K562 (cell line): ENCODE data around the gene BSPRY. TPM values are rescaled to one million over a fixed set of nuclear protein-coding genes. Genes with fewer than 3 reads are reported as not detected.

Experiments
- ATAC-seq: fragments of 200-7000 bp; cut with Tn5 transposase; 3 replicates; pipeline ENCODE4 v1.9.1; 2020; ENCODE audit warnings: moderate library complexity
- BruUV-seq: library from RNA; stranded (reverse); fragments of 400-500 nt; replicated peaks from 2 replicates; lab custom pipeline; 2021; lab: Mats Ljungman, UMichigan
- CTCF ChIA-PET: fragments of 300-600 bp; formaldehyde crosslinking; extraction: SDS; loops from one replicate; lab custom pipeline; 2021; ENCODE audit warnings: low intra/inter-chr PET ratio; lab: Yijun Ruan, JAX
- POLR2A ChIA-PET: fragments of 300-600, 350-650 bp; sonication (Branson Sonifier 250); formaldehyde crosslinking; extraction: SDS; loops from one replicate; lab custom pipeline; 2021; ENCODE audit warnings: antibody characterized with exemption, inconsistent platforms; lab: Yijun Ruan, JAX
- DNase-seq, 4 experiments: peaks; one replicate each; pipeline versions ENCODE4 v3.0.0 to v3.0.0-alpha.2; 2011 to 2018; ENCODE audit warnings: low spot score in 3 of 4, mixed read lengths in 3 of 4; ENCODE audit errors: extremely low read depth in 1 of 4
- FAIRE-seq: peaks from 2 replicates; lab custom pipeline; 2011; peaks lifted over from hg19 to GRCh38; lab: Jason Lieb, UNC
- H2AFZ ChIP-seq: 2 replicates; pipeline ENCODE4 v1.6.0; 2011; ENCODE audit warnings: low read depth, low read length, control low read depth, inconsistent platforms
- H3K27ac ChIP-seq: fragments of 200-600 bp; 3 replicates; pipeline ENCODE4 v1.8.0; 2011; ENCODE audit warnings: low read depth, mild to moderate bottlenecking, control low read depth, inconsistent platforms, low read length, moderate library complexity, mixed read lengths; ENCODE audit errors: extremely low read depth
- H3K27me3 ChIP-seq, 2 experiments: fragments of 300-600 bp in 1 of 2; 2 replicates in 1 of 2; 3 replicates in 1 of 2; pipeline versions ENCODE4 v1.6.0 to v1.8.0; 2011; ENCODE audit warnings: inconsistent platforms in 2 of 2, low read length in 2 of 2, mild to moderate bottlenecking in 1 of 2, mixed read lengths in 1 of 2, moderate library complexity in 1 of 2; ENCODE audit not compliant: control insufficient read depth in 2 of 2, insufficient read depth in 2 of 2
- H3K36me3 ChIP-seq: fragments of 300-600 bp; 3 replicates; pipeline ENCODE4 v1.8.0; 2011; ENCODE audit warnings: mild to moderate bottlenecking, low read length, inconsistent platforms; ENCODE audit not compliant: control insufficient read depth, insufficient read depth
- H3K4me1 ChIP-seq, 2 experiments: fragments of 200-600 bp in 1 of 2; replicated peaks in 1 of 2; 2 replicates in 1 of 2; 3 replicates in 1 of 2; pipeline versions ENCODE4 v1.5.1 to v1.8.0; 2011; ENCODE audit warnings: inconsistent platforms in 2 of 2, low read length in 2 of 2, mild to moderate bottlenecking in 1 of 2, mixed read lengths in 1 of 2, moderate library complexity in 1 of 2; ENCODE audit not compliant: control insufficient read depth in 2 of 2, insufficient read depth in 2 of 2
- H3K4me2 ChIP-seq: 2 replicates; pipeline ENCODE4 v1.6.1; 2011; ENCODE audit warnings: low read length, control low read depth, inconsistent platforms, mixed read lengths; ENCODE audit not compliant: insufficient read depth
- H3K4me3 ChIP-seq: fragments of 200-600 bp; sonication (generic), shearing (Covaris generic); 2 replicates; pipeline ENCODE4 v1.5.1; 2016; ENCODE audit warnings: control low read depth, inconsistent platforms
- H3K79me2 ChIP-seq: fragments of 200-600 bp; 3 replicates; pipeline ENCODE4 v1.8.0; 2011; ENCODE audit warnings: low read length, inconsistent platforms; ENCODE audit not compliant: control insufficient read depth, insufficient read depth
- H3K9ac ChIP-seq, 2 experiments: 2 replicates each; pipeline versions ENCODE4 v1.6.0 to v1.6.1; 2011; ENCODE audit warnings: low read depth in 2 of 2, low read length in 2 of 2, control low read depth in 1 of 2, inconsistent platforms in 1 of 2, mild to moderate bottlenecking in 1 of 2, mixed read lengths in 1 of 2; ENCODE audit not compliant: insufficient read depth in 1 of 2
- H3K9me1 ChIP-seq: one replicate; pipeline ENCODE4 v1.6.0; 2011; ENCODE audit warnings: inconsistent platforms, mild to moderate bottlenecking, low read length, moderate library complexity; ENCODE audit not compliant: control insufficient read depth, insufficient read depth
- H3K9me3 ChIP-seq: replicated peaks from 2 replicates; pipeline ENCODE4 v1.5.1; 2011; ENCODE audit warnings: low read depth, low read length, inconsistent platforms; ENCODE audit not compliant: control insufficient read depth, insufficient read depth
- H4K20me1 ChIP-seq: replicated peaks from 2 replicates; pipeline ENCODE4 v1.6.1; 2011; ENCODE audit warnings: low read length, inconsistent platforms, mixed read lengths; ENCODE audit not compliant: control insufficient read depth, insufficient read depth
- ARID1B ChIP-seq: fragments of 450-650 bp; IDR thresholded peaks from 2 replicates; pipeline ENCODE4 v1.6.1; 2016; ENCODE audit warnings: antibody characterized with exemption, mild to moderate bottlenecking, inconsistent platforms
- DIDO1 ChIP-seq: fragments of 450-650 bp; IDR thresholded peaks from 2 replicates; pipeline ENCODE4 v1.6.1; 2016; ENCODE audit warnings: low read depth, missing biosample characterization, missing genetic modification characterization
- E2F6 ChIP-seq, 2 experiments: IDR thresholded peaks; 2 replicates each; pipeline ENCODE4 v1.6.1; 2011; ENCODE audit warnings: borderline replicate concordance in 1 of 2, control low read depth in 1 of 2, low read depth in 1 of 2, low read length in 1 of 2, mild to moderate bottlenecking in 1 of 2, mixed read lengths in 1 of 2, moderate library complexity in 1 of 2; ENCODE audit not compliant: insufficient read depth in 1 of 2, insufficient read length in 1 of 2, poor library complexity in 1 of 2, severe bottlenecking in 1 of 2; ENCODE audit errors: extremely low read depth in 1 of 2
- GABPA ChIP-seq: fragments of 200-800 bp; sonication (Bioruptor generic); conservative IDR thresholded peaks from 2 replicates; pipeline ENCODE4 v1.6.1; 2016; ENCODE audit warnings: low read depth, missing genetic modification characterization, missing compliant biosample characterization
- HNRNPUL1 ChIP-seq: fragments of 200-400 bp; formaldehyde crosslinking; IDR thresholded peaks from 2 replicates; pipeline ENCODE4 v1.6.1; 2017; ENCODE audit warnings: low read length
- KLF1 ChIP-seq: fragments of 450-650 bp; IDR thresholded peaks from 2 replicates; pipeline ENCODE4 v1.6.1; 2016; ENCODE audit warnings: missing genetic modification characterization, missing compliant biosample characterization
- MCM3 ChIP-seq: fragments of 450-650 bp; IDR thresholded peaks from 2 replicates; pipeline ENCODE4 v1.6.1; 2016
- MCM7 ChIP-seq, 2 experiments: fragments of 450-650 bp; IDR thresholded peaks; 2 replicates each; pipeline ENCODE4 v1.6.1; 2016 to 2018
- PHF8 ChIP-seq: fragments of 200-600 bp; sonication (generic); IDR thresholded peaks from 2 replicates; pipeline ENCODE4 v1.6.1; 2012; ENCODE audit warnings: mixed run types, mild to moderate bottlenecking, inconsistent platforms, low read length, moderate library complexity, borderline replicate concordance
- PTRF ChIP-seq: fragments of 450-650 bp; IDR thresholded peaks from 2 replicates; pipeline ENCODE4 v1.6.1; 2016; ENCODE audit warnings: mild to moderate bottlenecking, missing genetic modification characterization, missing compliant biosample characterization
- PYGO2 ChIP-seq: fragments of 450-650 bp; IDR thresholded peaks from 2 replicates; pipeline ENCODE4 v1.6.1; 2016; ENCODE audit warnings: mild to moderate bottlenecking, missing genetic modification characterization, moderate library complexity, missing compliant biosample characterization
- RBFOX2 ChIP-seq: fragments of 200-400 bp; formaldehyde crosslinking; IDR thresholded peaks from 2 replicates; pipeline ENCODE4 v1.6.1; 2017; ENCODE audit warnings: low read depth, mild to moderate bottlenecking, low read length, moderate library complexity
- RBM25 ChIP-seq: fragments of 200-400 bp; formaldehyde crosslinking; IDR thresholded peaks from 2 replicates; pipeline ENCODE4 v1.6.1; 2018; ENCODE audit warnings: low read length, low read depth, moderate library complexity; ENCODE audit not compliant: severe bottlenecking
- TCF3 ChIP-seq: sonication (generic); formaldehyde crosslinking; IDR thresholded peaks from 2 replicates; pipeline ENCODE4 v1.4.0; 2020; ENCODE audit warnings: mild to moderate bottlenecking, missing genetic modification reagents
- XRCC4 ChIP-seq: IDR thresholded peaks from one replicate; pipeline ENCODE4 v1.6.1; 2011; ENCODE audit not compliant: insufficient read depth, insufficient read length; ENCODE audit errors: extremely low read depth
- ZFP1 ChIP-seq: fragments of 450-650 bp; formaldehyde crosslinking; IDR thresholded peaks from 2 replicates; pipeline ENCODE4 v1.4.0; 2020; ENCODE audit warnings: mild to moderate bottlenecking, mixed read lengths
- ZFP30 ChIP-seq: fragments of 250-450 bp; sonication (Bioruptor Pico); IDR thresholded peaks from 2 replicates; pipeline ENCODE4 v1.8.0; 2022; ENCODE audit warnings: moderate library complexity, mild to moderate bottlenecking, inconsistent platforms, borderline replicate concordance
- ZNF175 ChIP-seq: fragments of 200-800 bp; sonication (Bioruptor generic); IDR thresholded peaks from 2 replicates; pipeline ENCODE4 v1.6.1; 2016; ENCODE audit warnings: low read depth, mild to moderate bottlenecking, missing genetic modification characterization, missing compliant biosample characterization
- ZNF76 ChIP-seq: fragments of 250-450 bp; sonication (Bioruptor Pico); IDR thresholded peaks from 2 replicates; pipeline ENCODE4 v1.4.0; 2020; ENCODE audit warnings: mild to moderate bottlenecking, moderate library complexity, borderline replicate concordance
- WGBS: fragments of 100-300 bp; shearing (Covaris generic); methylation state at CpG from one replicate; pipeline ENCODE4 v1.1.6; 2016; ENCODE audit warnings: low coverage, mixed read lengths; ENCODE audit not compliant: insufficient coverage; ENCODE audit errors: missing lambda C conversion rate; 5-methylcytosine and 5-hydroxymethylcytosine counted together
- in situ Hi-C: fragments of 300-500 bp; cut with MboI; formaldehyde crosslinking; loops from 4 replicates; pipeline ENCODE4 v1.15.0; 2018; ENCODE audit warnings: inconsistent platforms, mixed read lengths
- intact Hi-C: fragments of 100-400 bp; cut with micrococcal nuclease; formaldehyde crosslinking; loops from 2 replicates; pipeline ENCODE4 v1.14.2; 2022
- polyA plus RNA-seq, 8 experiments: library from polyadenylated mRNA; depleted of rRNA in 4 of 8; stranded (reverse) in 5 of 8; unstranded in 3 of 8; fragments of >200 nt; fragmentation: Nextera tagmentation in 2 of 8; fragmentation: Illumina TruSeq in 1 of 8; extraction: Ambion mirVana in 2 of 8; extraction: Trizol in 1 of 8; gene quantifications; 2 replicates each; pipeline versions ENCODE4 v1.2.1 to v1.2.3, GENCODE V29; 2011 to 2014; ENCODE audit warnings: inconsistent platforms in 1 of 8, missing spikeins in 1 of 8
- total RNA-seq, 7 experiments: library from RNA; depleted of rRNA in 6 of 7; stranded (reverse); fragments of >200 nt in 6 of 7; fragmentation: Illumina TruSeq in 2 of 7; extraction: Trizol in 2 of 7; gene quantifications; 2 replicates each; pipeline versions ENCODE4 v1.2.1 to v1.2.3, GENCODE V29; 2011 to 2021; ENCODE audit warnings: low replicate concordance in 1 of 7

The BSPRY gene
- total and polyA plus RNA-seq, 9 of the 15 experiments (the other 6 are each of a cell fraction or from before 2014, with no cell fraction given): 0.07 to 0.67 (median 0.18) TPM

GRCh38 chr9:113387560-113388230 is 38.4 kb downstream of the BSPRY start:
- ChIA-PET POLR2A (interaction anchor here (0.5 to 1.2 kb wide), 4 partner anchors 11 to 23 kb away, joined by 3 to 4 read pairs (median 3); partner anchors contain the start of genes C9orf43 and POLE3), CTCF (no interaction called here)
- no peak for TF ChIP-seq ZNF76 (CRISPR knock-in tag)
- TF ChIP-seq XRCC4: no peak
- no peak for TF ChIP-seq ZNF175
- TF ChIP-seq ZFP30 (CRISPR knock-in tag): no peak
- no peak for TF ChIP-seq KLF1 (tag)
- TF ChIP-seq RBFOX2: no peak
- no peak for TF ChIP-seq E2F6 (IDR thresholded peaks at IDR 0.05; ENCODE audit: borderline replicate concordance in 1 of 2, extremely low read depth in 1 of 2, insufficient read depth in 1 of 2, insufficient read length in 1 of 2, low read depth in 1 of 2, low read length in 1 of 2, poor library complexity in 1 of 2, severe bottlenecking in 1 of 2)
- TF ChIP-seq DIDO1: no peak
- no peak for TF ChIP-seq ZFP1 (CRISPR knock-in tag)
- no peak for TF ChIP-seq PHF8
- TF ChIP-seq PYGO2 (tag): no peak
- no peak for TF ChIP-seq HNRNPUL1
- TF ChIP-seq GABPA (tag): no peak
- TF ChIP-seq MCM7 (IDR thresholded peaks at IDR 0.05): no peak
- TF ChIP-seq RBM25: no peak
- no peak for TF ChIP-seq ARID1B
- TF ChIP-seq PTRF (tag): no peak
- TF ChIP-seq TCF3 (CRISPR knock-in tag): no peak
- no peak for TF ChIP-seq MCM3

More at GRCh38 chr9:113387560-113388230, 38.4 kb downstream of the BSPRY start:
- H3K4me1 ChIP-seq: peaks cover 2 to 5% of the 10 kb centered on the region in 2 experiments; a peak in 3 of 5 replicates
- H3K4me3 ChIP-seq: no peak overlapping the region
- H3K9ac ChIP-seq: peak overlapping the region in 1 of 2 experiments; percentile 12; a peak in 1 of 4 replicates
- DNase-seq (no peak), FAIRE-seq (no peak), ATAC-seq (no peak)
- WGBS: 83% methylated on average over 8 of the region's 9 CpGs
- no peak overlapping the region for H3K4me2 ChIP-seq
- H3K9me1 ChIP-seq: no peaks in the 10 kb centered on the region
- H3K9me3 ChIP-seq: no peaks in the 10 kb centered on the region
- no peak overlapping the region for H2AFZ ChIP-seq
- intact Hi-C loops (no loop called here), in situ Hi-C loops (no loop called here)
- H3K79me2 ChIP-seq: no peaks in the 10 kb centered on the region
- H3K27me3 ChIP-seq: no peaks in the 10 kb centered on the region
- H4K20me1 ChIP-seq: no peaks in the 10 kb centered on the region
- H3K27ac ChIP-seq: no peak overlapping the region
- H3K36me3 ChIP-seq: peaks cover 36% of the 10 kb centered on the region; the same call in 2 of the 3 replicates
- no TSS peak for BruUV-seq
